Endothelial cell of umbilical vein (primary cell): Measurements from ENCODE around the gene DNMT1. TPM values are rescaled to one million over a fixed set of nuclear protein-coding genes. Genes with fewer than 3 reads are reported as not detected.

Experiments used
- BruUV-seq: library from RNA; stranded (reverse); fragments of 400-500 nt; replicated peaks from 2 replicates; lab custom pipeline; 2021; lab: Mats Ljungman, UMichigan
- CTCF ChIA-PET: fragments of 300-600, 350-600 bp; sonication (Branson Sonifier 250); formaldehyde crosslinking; loops from one replicate; lab custom pipeline; 2021; ENCODE audit warnings: antibody characterized with exemption, inconsistent platforms; lab: Charles Lee
- POLR2A ChIA-PET: fragments of 300-600, 350-600 bp; sonication (Branson Sonifier 250); formaldehyde crosslinking; loops from one replicate; lab custom pipeline; 2021; ENCODE audit warnings: antibody characterized with exemption, inconsistent platforms; lab: Charles Lee
- DNase-seq: peaks from one replicate; pipeline ENCODE4 v3.0.0-alpha.2; 2011; ENCODE audit warnings: low read depth, low spot score
- FAIRE-seq: peaks from 2 replicates; lab custom pipeline; 2011; peaks lifted over from hg19 to GRCh38; lab: Jason Lieb, UNC
- H2AFZ ChIP-seq: 2 replicates; pipeline ENCODE4 v1.6.0; 2012; ENCODE audit warnings: low read depth, low read length, control low read depth, inconsistent platforms
- H3K27ac ChIP-seq: 2 replicates; pipeline ENCODE4 v1.5.1; 2011; ENCODE audit warnings: low read depth, mild to moderate bottlenecking, control low read depth, low read length, moderate library complexity; ENCODE audit not compliant: insufficient read depth
- H3K27me3 ChIP-seq, 2 experiments: 2 replicates each; pipeline versions ENCODE4 v1.6.0 to v1.6.1; 2011; ENCODE audit warnings: low read length in 2 of 2, mixed read lengths in 1 of 2; ENCODE audit not compliant: control insufficient read depth in 2 of 2, insufficient read depth in 2 of 2
- H3K36me3 ChIP-seq, 2 experiments: 2 replicates in 1 of 2; 3 replicates in 1 of 2; pipeline ENCODE4 v1.5.1; 2011; ENCODE audit warnings: low read length in 2 of 2, mild to moderate bottlenecking in 1 of 2, moderate library complexity in 1 of 2; ENCODE audit not compliant: control insufficient read depth in 2 of 2, insufficient read depth in 2 of 2; ENCODE audit errors: extremely low read depth in 1 of 2
- H3K4me1 ChIP-seq: 3 replicates; pipeline ENCODE4 v1.5.1; 2011; ENCODE audit warnings: mild to moderate bottlenecking, low read length; ENCODE audit not compliant: control insufficient read depth, insufficient read depth; ENCODE audit errors: extremely low read depth
- H3K4me2 ChIP-seq: 2 replicates; pipeline ENCODE4 v1.6.1; 2011; ENCODE audit warnings: low read length, control low read depth, mixed read lengths; ENCODE audit not compliant: insufficient read depth
- H3K4me3 ChIP-seq, 3 experiments: fragments of 200-600 bp in 1 of 3; sonication (generic), shearing (Covaris generic) in 1 of 3; replicated peaks in 1 of 3; 2 replicates each; pipeline ENCODE4 v1.5.1; 2011 to 2016; ENCODE audit warnings: control low read depth in 3 of 3, low read length in 3 of 3, mild to moderate bottlenecking in 2 of 3, inconsistent platforms in 1 of 3, low read depth in 1 of 3, moderate library complexity in 1 of 3; ENCODE audit not compliant: insufficient read depth in 1 of 3
- H3K79me2 ChIP-seq: 2 replicates; pipeline ENCODE4 v1.6.0; 2012; ENCODE audit warnings: low read length, inconsistent platforms; ENCODE audit not compliant: control insufficient read depth, insufficient read depth
- H3K9ac ChIP-seq: replicated peaks from 2 replicates; pipeline ENCODE3; 2011; ENCODE audit warnings: low read length, control low read depth; ENCODE audit not compliant: insufficient read depth; ENCODE audit errors: extremely low read depth
- H3K9me1 ChIP-seq: replicated peaks from 3 replicates; pipeline ENCODE4 v1.6.0; 2011; ENCODE audit warnings: mild to moderate bottlenecking, low read length; ENCODE audit not compliant: control insufficient read depth, insufficient read depth; ENCODE audit errors: extremely low read depth
- H3K9me3 ChIP-seq: replicated peaks from 2 replicates; pipeline ENCODE4 v1.5.1; 2012; ENCODE audit warnings: low read length, inconsistent platforms; ENCODE audit not compliant: control insufficient read depth, insufficient read depth
- H4K20me1 ChIP-seq: replicated peaks from 2 replicates; pipeline ENCODE3; 2011; ENCODE audit warnings: mild to moderate bottlenecking, low read length; ENCODE audit not compliant: control insufficient read depth, insufficient read depth; ENCODE audit errors: extremely low read depth
- CTCF ChIP-seq, 2 donors: IDR thresholded peaks; 1 replicate in 1 of 2; 2 replicates in 1 of 2; pipeline ENCODE4 v1.5.1; 2011; ENCODE audit warnings: low read length in 2 of 2, mild to moderate bottlenecking in 2 of 2, moderate library complexity in 2 of 2, control low read depth in 1 of 2, inconsistent platforms in 1 of 2, low read depth in 1 of 2; ENCODE audit not compliant: insufficient read depth in 1 of 2; ENCODE audit errors: extremely low read depth in 1 of 2
- EZH2 ChIP-seq: IDR thresholded peaks from 2 replicates; pipeline ENCODE4 v1.6.1; 2012; ENCODE audit warnings: borderline replicate concordance, low read depth, mild to moderate bottlenecking, moderate library complexity, low read length, inconsistent platforms; ENCODE audit not compliant: severe bottlenecking
- FOS ChIP-seq: IDR thresholded peaks from 2 replicates; pipeline ENCODE4 v1.6.1; 2011; ENCODE audit warnings: mild to moderate bottlenecking, low read length, moderate library complexity, borderline replicate concordance; ENCODE audit not compliant: insufficient read depth
- GATA2 ChIP-seq: IDR thresholded peaks from 2 replicates; pipeline ENCODE4 v1.7.0; 2011; ENCODE audit warnings: low read depth, mild to moderate bottlenecking, moderate library complexity, mixed read lengths, low read length; ENCODE audit not compliant: insufficient read length, insufficient read depth
- JUN ChIP-seq: IDR thresholded peaks from 2 replicates; pipeline ENCODE4 v1.6.1; 2011; ENCODE audit warnings: borderline replicate concordance, low read depth; ENCODE audit not compliant: insufficient read length, insufficient read depth
- MAX ChIP-seq: IDR thresholded peaks from 2 replicates; pipeline ENCODE4 v1.6.1; 2011; ENCODE audit not compliant: insufficient read depth, insufficient read length
- MYC ChIP-seq: IDR thresholded peaks from one replicate; pipeline ENCODE4 v1.6.1; 2011; ENCODE audit warnings: mild to moderate bottlenecking, low read depth, low read length
- POLR2A ChIP-seq: IDR thresholded peaks from 2 replicates; pipeline ENCODE4 v1.6.1; 2012; ENCODE audit warnings: low read depth, mild to moderate bottlenecking, control low read depth, low read length
- POLR2AphosphoS5 ChIP-seq: IDR thresholded peaks from 2 replicates; pipeline ENCODE4 v1.6.1; 2012; ENCODE audit warnings: low read depth, mild to moderate bottlenecking, control low read depth, low read length, moderate library complexity; ENCODE audit not compliant: insufficient read depth
- dilution Hi-C: fragments of 300-500 bp; cut with MboI; formaldehyde crosslinking; loops from one replicate; pipeline ENCODE4 v1.15.0; 2019; ENCODE audit warnings: low sequenced_read_pairs; ENCODE audit not compliant: extremely low pct_ligation_motif_present
- intact Hi-C: fragments of 100-400 bp; cut with micrococcal nuclease; formaldehyde crosslinking; loops from one replicate; pipeline ENCODE4 v1.10.0; 2022
- polyA plus RNA-seq, 4 experiments: library from polyadenylated mRNA; depleted of rRNA in 3 of 4; stranded (reverse) in 3 of 4; unstranded in 1 of 4; fragments of >200 nt; gene quantifications; 2 replicates each; pipeline versions ENCODE4 v1.2.1 to v1.2.3, GENCODE V29; 2011 to 2012; ENCODE audit warnings: missing spikeins in 1 of 4
- total RNA-seq: library from RNA; stranded (reverse); gene quantifications from 2 replicates; pipeline ENCODE4 v1.2.3, GENCODE V29; 2021

Gene DNMT1
- total and polyA plus RNA-seq, 2 donors (not counting 3 experiments of a cell fraction or from before 2014, with no cell fraction given) = 53.4 to 165 TPM

- CTCF ChIA-PET = interaction anchor here (0.8 to 1.5 kb wide), 5 partner anchors 10 to 53 kb away, joined by 3 to 4 read pairs (median 4); no protein-coding TSS in a partner anchor
Observed at GRCh38 chr19:10206226-10206885, 11.6 kb upstream of the DNMT1 start.

More at GRCh38 chr19:10206226-10206885, 11.6 kb upstream of the DNMT1 start:
- POLR2A ChIA-PET = no interaction called here
- Histone ChIP-seq H3K4me3 (no peak overlapping the region), H3K9me3 (no peaks in the 10 kb centered on the region), H3K27me3 (peaks cover 0 to 1% of the 10 kb centered on the region in 2 experiments), H3K9me1 (no peaks in the 10 kb centered on the region), H3K4me2 (no peak overlapping the region), H2AFZ (no peak overlapping the region), H3K36me3 (no peaks in the 10 kb centered on the region), H3K4me1 (no peaks in the 10 kb centered on the region), H3K79me2 (no peaks in the 10 kb centered on the region), H4K20me1 (no peaks in the 10 kb centered on the region), H3K27ac (no peak overlapping the region), H3K9ac (no peak overlapping the region)
- no peak for FAIRE-seq
- dilution Hi-C loops = no loop called here
- DNase-seq = no peak
- BruUV-seq = no TSS peak
- TF ChIP-seq JUN (no peak), GATA2 (no peak), POLR2A (no peak), POLR2AphosphoS5 (no peak), MYC (no peak), MAX (no peak), FOS (no peak), CTCF (IDR thresholded peaks at IDR 0.05; ENCODE audit: extremely low read depth in 1 of 2, insufficient read depth in 1 of 2, low read depth in 1 of 2, low read length in 2 of 2) (no peak), EZH2 (no peak)
- intact Hi-C loops = no loop called here
